CD4-positive, alpha-beta T cell treated with Interleukin-4 for 1 hour (primary cell): ENCODE results near the gene GLI1.
"Not testable (repeated sequence)": the region's sequence is repeated elsewhere in the genome, so short reads cannot be mapped to it uniquely, and the experiment has no call there.

Experiments
- DNase-seq, 2 donors: peaks; one replicate each; pipeline ENCODE4 v3.0.0-alpha.2; 2020 to 2022

Gene GLI1

DNA sequence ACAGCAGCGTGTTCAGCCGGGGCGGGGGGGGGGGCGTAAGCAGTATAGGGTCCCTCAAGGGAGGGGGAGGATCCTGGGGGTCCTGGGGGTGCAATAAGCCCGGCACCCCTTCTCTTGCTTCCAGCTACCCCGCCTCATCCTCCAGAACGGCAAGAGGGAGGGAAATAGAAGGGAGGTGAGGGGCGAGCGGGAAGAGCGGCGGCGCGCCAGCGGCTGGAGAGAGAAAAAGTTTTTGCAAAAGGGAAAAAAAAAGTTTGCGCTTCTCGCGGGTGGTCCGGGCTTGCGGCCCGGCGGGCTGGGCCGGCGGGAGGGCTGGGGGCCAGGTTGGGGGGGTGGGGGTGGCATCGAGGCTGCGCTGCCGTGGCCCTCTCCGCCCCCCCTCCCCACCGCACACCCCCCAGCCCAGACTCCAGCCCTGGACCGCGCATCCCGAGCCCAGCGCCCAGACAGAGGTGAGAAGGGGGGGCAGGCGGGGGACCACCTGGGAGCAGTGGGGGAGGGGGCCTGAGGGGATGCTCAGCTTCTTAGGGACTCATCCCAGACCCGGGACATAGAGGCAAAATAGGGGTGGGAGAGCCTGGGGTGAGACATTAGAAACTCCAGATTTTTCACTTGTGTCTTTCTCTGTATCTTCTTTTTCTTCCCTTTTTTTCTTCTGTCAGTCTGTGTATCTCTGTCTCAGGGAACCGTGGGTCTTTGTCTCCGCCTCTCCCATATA lies at the start of gene GLI1:
TSS of gene GLI1 (plus strand) at position 36 of the 718 bp plus-strand sequence. CDS start 3,907 bp downstream, outside the sequence.
- DNase-seq: no peak

GRCh38 chr12:57410534-57410933 lies 49.1 kb upstream of the GLI1 start:
- DNase-seq: no peak

DNA sequence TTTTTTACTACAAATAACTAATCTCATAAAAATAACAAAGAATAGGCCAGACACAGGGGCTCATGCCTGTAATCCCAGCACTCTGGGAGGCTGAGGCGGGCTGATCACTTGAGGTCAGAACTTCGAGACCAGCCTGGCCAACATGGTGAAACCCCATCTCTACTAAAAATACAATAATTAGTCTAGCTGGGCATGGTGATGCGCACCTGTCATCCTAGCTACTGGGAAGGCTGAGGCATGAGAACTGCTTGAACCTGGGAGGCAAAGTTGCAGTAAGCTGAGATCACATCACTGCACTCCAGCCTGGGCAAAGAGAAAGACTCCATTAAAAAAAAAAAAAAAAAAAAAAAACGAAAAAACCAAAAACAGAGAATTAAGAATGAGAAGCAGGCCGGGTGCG lies 45.4 kb upstream of the GLI1 start:
- DNase-seq: not testable (repeated sequence)

GRCh38 chr12:57415088-57415487 lies 44.5 kb upstream of the GLI1 start:
- no peak for DNase-seq

DNA sequence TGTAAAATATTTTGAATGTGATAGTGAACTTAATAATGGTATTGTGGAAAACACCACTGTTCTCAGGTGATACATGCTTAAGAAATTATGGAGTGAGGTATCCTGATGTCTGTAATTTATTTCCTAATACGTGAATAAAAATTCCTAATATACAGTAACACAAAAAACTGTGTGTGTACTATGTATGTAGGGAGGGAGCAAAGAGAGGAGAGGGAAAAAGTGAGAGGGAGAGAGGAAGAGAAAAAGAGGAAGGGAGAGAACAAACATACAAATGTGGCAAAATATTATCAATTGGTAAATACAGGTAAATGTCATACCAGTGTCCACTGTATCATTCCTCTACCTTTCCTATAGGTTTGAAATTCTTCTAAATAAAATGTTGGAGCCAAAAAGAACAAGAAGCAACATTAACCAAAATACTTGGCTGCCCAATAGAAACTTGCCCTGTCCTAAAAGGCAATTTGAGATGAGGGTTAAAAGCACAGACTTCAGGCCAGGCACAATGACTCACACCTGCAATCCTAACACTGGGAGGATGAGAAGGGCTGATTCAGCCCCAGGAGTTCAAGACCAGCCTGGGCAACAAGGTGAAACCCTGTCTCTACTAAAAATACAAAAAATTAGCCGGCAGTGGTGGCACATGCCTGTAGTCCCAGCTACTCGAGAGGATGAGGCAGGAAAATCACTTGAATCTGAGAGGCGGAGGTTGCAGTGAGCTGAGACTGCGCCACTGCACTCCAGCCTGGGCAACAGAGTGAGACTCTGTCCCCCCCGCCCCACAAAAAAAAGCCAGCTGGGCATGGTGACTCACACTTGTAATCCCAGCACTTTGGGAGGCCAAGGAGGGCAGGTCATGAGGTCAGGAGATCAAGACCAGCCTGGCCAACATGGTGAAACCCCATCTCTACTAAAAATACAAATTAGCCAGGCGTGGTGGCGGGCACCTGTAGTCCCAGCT lies 43.3 kb upstream of the GLI1 start:
- DNase-seq: no peak

DNA sequence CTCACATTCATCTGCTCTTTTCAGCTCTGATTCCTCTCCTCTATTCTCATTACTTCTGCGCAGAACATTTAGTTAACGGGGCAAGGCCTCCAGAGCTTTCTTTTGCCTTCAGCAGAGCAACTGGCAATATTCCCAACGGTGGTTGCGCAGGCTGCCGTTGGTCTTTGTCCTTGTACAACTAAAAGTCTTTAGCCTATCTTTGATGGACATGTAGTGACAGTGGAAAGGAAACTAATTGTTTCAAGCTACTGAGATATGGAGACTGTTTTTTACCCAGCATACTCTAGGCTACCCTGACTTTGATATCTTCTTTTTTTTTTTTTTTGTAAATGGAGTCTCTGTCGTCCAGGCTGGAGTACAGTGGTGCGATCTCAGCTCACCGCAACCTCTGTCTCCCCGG lies 41.3 kb upstream of the GLI1 start:
- no peak for DNase-seq

GRCh38 chr12:57419495-57419894 lies 40.1 kb upstream of the GLI1 start:
- DNase-seq: no peak

DNA sequence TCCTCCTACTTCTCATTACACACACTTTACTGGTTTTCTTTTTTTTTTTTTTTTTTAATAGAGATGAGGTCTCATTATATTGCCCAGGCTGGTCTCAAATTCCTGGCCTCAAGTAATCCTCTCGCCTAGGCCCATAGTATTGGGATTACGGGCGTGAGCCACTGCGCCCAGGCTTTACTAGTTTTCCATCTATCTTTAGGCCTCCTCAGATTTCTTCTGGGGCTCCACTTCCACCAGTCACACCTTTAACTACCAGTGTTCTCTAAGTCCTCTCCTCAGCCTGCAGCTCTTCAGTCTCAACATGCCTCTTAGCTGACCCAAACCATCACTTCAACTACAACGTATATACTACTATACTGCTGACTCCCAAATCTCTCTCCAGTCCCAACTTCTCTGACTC lies 39.1 kb upstream of the GLI1 start:
- no peak for DNase-seq

GRCh38 chr12:57426948-57427347 lies 32.6 kb upstream of the GLI1 start:
- not testable (repeated sequence) for DNase-seq

DNA sequence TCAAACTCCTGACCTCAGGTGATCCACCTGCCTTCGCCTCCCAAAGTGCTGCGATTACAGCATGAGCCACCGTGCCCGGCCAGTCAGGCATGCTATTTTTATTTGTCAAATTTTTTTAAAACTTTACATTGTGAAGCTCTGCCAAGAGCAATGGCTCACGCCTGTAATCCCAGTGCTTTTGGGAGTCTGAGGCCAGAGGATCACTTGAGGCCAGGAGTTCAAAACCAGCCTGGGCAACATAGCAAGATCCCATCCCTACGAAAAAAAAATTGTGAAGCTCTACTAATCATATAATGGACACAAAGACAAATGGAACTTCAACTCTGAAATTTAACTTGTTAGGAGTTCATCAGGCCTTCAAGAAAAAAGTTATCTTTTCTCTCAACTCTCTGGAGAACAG lies 30.6 kb upstream of the GLI1 start:
- DNase-seq: no peak

DNA sequence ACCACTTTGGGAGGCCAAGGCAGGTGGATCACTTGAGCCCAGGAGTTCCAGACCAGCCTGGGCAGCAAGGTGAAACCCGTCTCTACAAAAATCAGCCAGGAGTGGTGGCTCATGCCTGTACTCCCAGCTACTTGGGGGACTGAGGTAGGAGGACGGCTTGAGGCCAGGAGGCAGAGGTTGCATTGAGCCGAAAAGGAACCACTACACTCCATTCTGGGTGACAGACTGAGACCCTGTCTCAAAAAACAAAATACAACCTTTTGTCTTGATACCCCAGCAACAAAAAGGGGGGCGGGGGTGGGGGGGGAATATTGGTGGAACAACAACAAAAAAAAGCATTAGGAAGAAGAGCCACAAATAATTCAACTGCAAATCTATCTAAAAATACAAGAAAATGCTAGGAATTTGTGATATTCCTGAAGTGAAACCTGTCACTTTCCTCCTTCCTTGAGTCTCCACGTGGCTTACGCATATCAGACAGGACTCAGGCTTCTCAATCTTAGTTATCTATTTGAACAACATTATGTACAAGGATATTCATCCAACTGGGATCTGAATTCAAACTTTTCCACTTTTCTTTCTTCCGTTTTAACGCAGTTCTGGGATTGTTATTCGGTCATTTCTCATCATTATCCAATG lies 30.0 kb upstream of the GLI1 start:
- no peak for DNase-seq

GRCh38 chr12:57430112-57430930 lies 29.3 kb upstream of the GLI1 start:
- peak in 1 of 2 donors; percentile 62 for DNase-seq

- peak; percentile 96 to 97 for DNase-seq
These were observed 28.5 kb upstream of the GLI1 start, which contains the start of gene R3HDM2 for GRCh38 chr12:57430931-57431566. R3HDM2 (minus strand) TSS chr12:57431043; CDS start chr12:57310428, 120,615 bp downstream.

DNA sequence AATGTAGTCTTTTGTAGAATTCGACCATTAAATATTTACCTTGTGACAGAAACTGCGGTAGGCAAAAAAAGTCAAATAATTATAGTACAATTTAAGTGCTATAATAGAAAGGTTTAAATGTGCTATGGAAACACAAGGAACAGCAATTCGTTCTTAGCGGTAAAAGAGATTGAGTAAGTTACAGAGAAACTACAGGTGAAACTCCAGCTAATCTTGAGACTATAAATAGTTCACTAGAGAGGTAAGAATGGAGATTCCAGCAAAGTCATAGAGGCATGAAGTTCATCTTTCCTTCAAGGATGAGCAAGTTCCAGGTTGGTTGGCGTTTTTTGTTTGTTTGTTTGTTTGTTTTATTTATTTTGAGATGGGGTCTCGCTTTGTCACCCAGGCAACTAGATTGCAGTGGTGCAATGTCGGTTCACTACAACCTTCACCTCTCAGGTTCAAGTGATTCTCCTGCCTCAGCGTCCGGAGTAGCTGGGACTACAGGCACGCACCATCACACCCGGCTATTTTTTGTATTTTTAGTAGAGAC lies 27.9 kb upstream of the GLI1 start:
- DNase-seq: no peak

GRCh38 chr12:57433370-57433769 lies 26.2 kb upstream of the GLI1 start:
- no peak for DNase-seq

DNA sequence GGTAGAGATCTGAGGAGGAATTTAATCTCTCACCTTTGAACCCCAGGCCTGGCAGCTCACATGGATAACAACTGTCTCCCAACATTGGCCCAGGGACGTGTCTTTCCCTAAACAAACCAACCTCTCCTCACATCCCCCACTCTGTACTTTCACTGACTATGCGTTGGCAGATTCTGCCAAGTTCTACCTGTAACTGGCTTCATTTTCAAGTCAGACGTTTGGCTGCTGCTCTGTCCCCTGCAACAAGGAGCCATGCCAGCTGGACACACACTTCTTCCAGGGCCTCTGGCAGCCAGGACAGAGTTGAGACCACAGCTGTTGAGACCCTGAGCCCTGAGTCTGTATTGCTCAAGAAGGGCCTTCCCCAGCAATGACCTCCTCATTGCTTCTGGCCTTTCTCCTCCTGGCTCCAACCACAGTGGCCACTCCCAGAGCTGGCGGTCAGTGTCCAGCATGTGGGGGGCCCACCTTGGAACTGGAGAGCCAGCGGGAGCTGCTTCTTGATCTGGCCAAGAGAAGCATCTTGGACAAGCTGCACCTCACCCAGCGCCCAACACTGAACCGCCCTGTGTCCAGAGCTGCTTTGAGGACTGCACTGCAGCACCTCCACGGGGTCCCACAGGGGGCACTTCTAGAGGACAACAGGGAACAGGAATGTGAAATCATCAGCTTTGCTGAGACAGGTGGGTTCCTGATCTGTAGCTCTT lies 24.9 kb upstream of the GLI1 start, which contains the start of gene INHBC:
TSS of gene INHBC (plus strand) at position 268 of the 707 bp plus-strand sequence. CDS start at position 371, 103 bp downstream.
- DNase-seq: no peak

DNA sequence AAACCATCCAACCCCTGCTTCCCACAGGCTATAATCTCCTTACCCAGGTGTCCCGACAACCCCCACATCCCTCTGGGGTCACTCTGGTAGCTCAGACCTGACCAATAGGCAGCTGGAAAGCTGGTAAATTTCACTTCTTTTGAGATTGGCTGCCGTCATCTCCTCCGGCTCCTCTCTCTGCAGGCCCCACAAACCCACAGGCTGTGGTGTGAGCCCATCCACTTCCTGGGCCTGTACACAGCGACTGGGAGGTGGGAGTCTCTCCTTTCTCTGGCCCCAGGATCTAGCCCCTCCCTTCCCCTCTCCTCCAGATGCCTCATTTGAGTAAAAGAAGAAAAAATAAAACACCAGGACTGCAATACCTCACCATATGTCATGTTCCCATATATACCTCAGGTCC lies 24.3 kb upstream of the GLI1 start:
- DNase-seq: no peak

GRCh38 chr12:57438400-57438799 lies 21.2 kb upstream of the GLI1 start:
- DNase-seq: no peak

DNA sequence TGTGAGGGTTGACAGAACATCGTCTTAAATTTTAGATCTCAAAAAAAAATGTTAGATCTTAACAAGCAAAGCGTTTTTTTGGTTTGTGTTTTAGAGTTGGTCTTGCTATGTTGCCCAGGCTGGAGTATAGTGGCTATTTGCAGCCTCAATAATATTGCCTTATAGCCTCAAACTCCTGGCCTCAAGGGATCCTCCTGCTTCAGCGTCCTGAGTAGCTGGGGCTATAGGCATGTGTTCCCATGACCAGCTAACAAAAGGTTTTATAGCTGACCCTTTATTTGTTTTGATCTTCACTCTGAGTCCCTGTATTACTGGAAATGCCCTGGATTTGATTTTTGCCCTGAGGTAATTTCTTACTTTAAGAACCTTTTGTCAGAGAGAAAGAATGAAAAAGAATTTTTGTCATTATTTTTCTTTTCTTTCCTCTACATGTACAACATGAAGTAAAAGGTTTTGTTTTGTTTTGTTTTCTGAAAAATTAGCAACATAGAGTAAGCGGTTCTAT lies 19.8 kb upstream of the GLI1 start:
- DNase-seq: no peak

DNA sequence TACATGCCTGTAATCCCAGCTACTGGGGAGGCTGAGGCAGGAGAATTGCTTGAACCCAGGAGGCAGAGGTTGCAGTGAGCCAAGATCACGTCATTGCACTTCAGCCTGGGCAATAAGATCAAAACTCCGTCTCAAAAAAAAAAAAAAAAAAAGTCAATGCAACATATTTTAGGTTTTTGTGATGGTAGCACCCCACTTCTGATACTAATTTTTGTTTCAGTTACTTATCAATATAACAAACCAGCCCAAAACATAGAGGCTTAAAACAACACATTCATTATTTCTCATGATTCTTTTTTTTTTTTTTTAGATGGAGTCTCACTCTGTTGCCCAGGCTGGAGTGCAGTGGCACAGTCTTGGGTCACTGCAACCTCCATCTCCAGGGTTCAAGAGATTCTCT lies 18.2 kb upstream of the GLI1 start:
- DNase-seq: not testable (repeated sequence)
